ENCODE data around the gene RBM38.

DNA sequence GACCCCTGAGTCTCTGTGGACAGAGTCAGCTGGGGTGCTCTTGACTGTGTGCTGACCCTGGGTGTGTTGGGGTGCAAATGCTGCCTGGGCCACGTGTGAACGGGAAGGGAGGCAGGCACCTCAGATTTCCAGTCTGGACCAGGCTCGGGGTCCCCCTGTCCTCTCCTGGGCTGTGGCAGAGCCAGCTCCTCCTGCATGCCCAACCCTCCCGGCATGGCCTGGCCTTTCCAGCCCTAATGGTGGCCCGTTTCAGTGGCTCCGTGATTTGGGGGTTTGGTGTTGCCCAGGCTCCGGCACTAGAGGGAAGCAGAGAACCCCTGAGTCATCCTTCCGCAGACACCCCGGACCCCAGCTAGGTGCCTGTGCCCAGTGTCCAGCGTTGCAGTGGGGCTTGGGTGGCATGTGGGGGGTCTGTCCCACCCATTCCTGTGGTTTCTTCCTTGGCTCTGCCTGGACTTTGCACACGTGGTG, 9.1 kb downstream of the RBM38 start:
- TF ChIP-seq JUND (CRISPR knock-in tag; IDR thresholded peaks at IDR 0.05) (no peak), PHF8 (CRISPR knock-in tag; IDR thresholded peaks at IDR 0.05) (no peak), DNMT1 (CRISPR knock-in tag; IDR thresholded peaks at IDR 0.05) (no peak), POLR2A (IDR thresholded peaks at IDR 0.05; ENCODE audit: insufficient read depth in 1 of 2, low read depth in 2 of 2, low read length in 2 of 2) (no peak), GABPA (IDR thresholded peaks at IDR 0.05; ENCODE audit: low read depth, low read length) (no peak), GABPA (CRISPR knock-in tag; IDR thresholded peaks at IDR 0.05; ENCODE audit: low read depth) (no peak), ZNF460 (CRISPR knock-in tag; IDR thresholded peaks at IDR 0.05; ENCODE audit: borderline replicate concordance) (no peak), HOXA7 (CRISPR knock-in tag; IDR thresholded peaks at IDR 0.05) (no peak), ATF7 (IDR thresholded peaks at IDR 0.05) (no peak), ATF7 (CRISPR knock-in tag; IDR thresholded peaks at IDR 0.05) (no peak), PPARG (CRISPR knock-in tag; conservative IDR thresholded peaks at IDR 0.05) (no peak)
- TF ChIP-seq, protein P1, sequence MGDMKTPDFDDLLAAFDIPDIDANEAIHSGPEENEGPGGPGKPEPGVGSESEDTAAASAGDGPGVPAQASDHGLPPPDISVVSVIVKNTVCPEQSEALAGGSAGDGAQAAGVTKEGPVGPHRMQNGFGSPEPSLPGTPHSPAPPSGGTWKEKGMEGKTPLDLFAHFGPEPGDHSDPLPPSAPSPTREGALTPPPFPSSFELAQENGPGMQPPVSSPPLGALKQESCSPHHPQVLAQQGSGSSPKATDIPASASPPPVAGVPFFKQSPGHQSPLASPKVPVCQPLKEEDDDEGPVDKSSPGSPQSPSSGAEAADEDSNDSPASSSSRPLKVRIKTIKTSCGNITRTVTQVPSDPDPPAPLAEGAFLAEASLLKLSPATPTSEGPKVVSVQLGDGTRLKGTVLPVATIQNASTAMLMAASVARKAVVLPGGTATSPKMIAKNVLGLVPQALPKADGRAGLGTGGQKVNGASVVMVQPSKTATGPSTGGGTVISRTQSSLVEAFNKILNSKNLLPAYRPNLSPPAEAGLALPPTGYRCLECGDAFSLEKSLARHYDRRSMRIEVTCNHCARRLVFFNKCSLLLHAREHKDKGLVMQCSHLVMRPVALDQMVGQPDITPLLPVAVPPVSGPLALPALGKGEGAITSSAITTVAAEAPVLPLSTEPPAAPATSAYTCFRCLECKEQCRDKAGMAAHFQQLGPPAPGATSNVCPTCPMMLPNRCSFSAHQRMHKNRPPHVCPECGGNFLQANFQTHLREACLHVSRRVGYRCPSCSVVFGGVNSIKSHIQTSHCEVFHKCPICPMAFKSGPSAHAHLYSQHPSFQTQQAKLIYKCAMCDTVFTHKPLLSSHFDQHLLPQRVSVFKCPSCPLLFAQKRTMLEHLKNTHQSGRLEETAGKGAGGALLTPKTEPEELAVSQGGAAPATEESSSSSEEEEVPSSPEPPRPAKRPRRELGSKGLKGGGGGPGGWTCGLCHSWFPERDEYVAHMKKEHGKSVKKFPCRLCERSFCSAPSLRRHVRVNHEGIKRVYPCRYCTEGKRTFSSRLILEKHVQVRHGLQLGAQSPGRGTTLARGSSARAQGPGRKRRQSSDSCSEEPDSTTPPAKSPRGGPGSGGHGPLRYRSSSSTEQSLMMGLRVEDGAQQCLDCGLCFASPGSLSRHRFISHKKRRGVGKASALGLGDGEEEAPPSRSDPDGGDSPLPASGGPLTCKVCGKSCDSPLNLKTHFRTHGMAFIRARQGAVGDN (CRISPR knock-in tag; IDR thresholded peaks at IDR 0.05) = no peak
- TF ChIP-seq, protein P2, sequence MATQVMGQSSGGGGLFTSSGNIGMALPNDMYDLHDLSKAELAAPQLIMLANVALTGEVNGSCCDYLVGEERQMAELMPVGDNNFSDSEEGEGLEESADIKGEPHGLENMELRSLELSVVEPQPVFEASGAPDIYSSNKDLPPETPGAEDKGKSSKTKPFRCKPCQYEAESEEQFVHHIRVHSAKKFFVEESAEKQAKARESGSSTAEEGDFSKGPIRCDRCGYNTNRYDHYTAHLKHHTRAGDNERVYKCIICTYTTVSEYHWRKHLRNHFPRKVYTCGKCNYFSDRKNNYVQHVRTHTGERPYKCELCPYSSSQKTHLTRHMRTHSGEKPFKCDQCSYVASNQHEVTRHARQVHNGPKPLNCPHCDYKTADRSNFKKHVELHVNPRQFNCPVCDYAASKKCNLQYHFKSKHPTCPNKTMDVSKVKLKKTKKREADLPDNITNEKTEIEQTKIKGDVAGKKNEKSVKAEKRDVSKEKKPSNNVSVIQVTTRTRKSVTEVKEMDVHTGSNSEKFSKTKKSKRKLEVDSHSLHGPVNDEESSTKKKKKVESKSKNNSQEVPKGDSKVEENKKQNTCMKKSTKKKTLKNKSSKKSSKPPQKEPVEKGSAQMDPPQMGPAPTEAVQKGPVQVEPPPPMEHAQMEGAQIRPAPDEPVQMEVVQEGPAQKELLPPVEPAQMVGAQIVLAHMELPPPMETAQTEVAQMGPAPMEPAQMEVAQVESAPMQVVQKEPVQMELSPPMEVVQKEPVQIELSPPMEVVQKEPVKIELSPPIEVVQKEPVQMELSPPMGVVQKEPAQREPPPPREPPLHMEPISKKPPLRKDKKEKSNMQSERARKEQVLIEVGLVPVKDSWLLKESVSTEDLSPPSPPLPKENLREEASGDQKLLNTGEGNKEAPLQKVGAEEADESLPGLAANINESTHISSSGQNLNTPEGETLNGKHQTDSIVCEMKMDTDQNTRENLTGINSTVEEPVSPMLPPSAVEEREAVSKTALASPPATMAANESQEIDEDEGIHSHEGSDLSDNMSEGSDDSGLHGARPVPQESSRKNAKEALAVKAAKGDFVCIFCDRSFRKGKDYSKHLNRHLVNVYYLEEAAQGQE (IDR thresholded peaks at IDR 0.05; ENCODE audit: borderline replicate concordance in 1 of 2, low read depth in 1 of 2, low read length in 2 of 2) = no peak
- TF ChIP-seq, protein P3, sequence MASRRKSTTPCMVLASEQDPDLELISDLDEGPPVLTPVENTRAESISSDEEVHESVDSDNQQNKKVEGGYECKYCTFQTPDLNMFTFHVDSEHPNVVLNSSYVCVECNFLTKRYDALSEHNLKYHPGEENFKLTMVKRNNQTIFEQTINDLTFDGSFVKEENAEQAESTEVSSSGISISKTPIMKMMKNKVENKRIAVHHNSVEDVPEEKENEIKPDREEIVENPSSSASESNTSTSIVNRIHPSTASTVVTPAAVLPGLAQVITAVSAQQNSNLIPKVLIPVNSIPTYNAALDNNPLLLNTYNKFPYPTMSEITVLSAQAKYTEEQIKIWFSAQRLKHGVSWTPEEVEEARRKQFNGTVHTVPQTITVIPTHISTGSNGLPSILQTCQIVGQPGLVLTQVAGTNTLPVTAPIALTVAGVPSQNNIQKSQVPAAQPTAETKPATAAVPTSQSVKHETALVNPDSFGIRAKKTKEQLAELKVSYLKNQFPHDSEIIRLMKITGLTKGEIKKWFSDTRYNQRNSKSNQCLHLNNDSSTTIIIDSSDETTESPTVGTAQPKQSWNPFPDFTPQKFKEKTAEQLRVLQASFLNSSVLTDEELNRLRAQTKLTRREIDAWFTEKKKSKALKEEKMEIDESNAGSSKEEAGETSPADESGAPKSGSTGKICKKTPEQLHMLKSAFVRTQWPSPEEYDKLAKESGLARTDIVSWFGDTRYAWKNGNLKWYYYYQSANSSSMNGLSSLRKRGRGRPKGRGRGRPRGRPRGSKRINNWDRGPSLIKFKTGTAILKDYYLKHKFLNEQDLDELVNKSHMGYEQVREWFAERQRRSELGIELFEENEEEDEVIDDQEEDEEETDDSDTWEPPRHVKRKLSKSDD (CRISPR knock-in tag; IDR thresholded peaks at IDR 0.05; ENCODE audit: low read depth) = no peak
- TF ChIP-seq, protein P4, sequence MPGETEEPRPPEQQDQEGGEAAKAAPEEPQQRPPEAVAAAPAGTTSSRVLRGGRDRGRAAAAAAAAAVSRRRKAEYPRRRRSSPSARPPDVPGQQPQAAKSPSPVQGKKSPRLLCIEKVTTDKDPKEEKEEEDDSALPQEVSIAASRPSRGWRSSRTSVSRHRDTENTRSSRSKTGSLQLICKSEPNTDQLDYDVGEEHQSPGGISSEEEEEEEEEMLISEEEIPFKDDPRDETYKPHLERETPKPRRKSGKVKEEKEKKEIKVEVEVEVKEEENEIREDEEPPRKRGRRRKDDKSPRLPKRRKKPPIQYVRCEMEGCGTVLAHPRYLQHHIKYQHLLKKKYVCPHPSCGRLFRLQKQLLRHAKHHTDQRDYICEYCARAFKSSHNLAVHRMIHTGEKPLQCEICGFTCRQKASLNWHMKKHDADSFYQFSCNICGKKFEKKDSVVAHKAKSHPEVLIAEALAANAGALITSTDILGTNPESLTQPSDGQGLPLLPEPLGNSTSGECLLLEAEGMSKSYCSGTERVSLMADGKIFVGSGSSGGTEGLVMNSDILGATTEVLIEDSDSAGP (CRISPR knock-in tag; IDR thresholded peaks at IDR 0.05; ENCODE audit: borderline replicate concordance) = no peak
